Vagina (tissue), 2 donors: ENCODE measurements around the gene MTX1.

Experiments
- CTCF ChIP-seq, 3 experiments: fragments of 450-650 bp in 2 of 3; fragments of 200-600 bp in 1 of 3; sonication (generic) in 1 of 3; IDR thresholded peaks; one replicate each; pipeline ENCODE4 v1.5.1; 2017 to 2019; ENCODE audit warnings: antibody characterized with exemption in 3 of 3, mild to moderate bottlenecking in 2 of 3, moderate library complexity in 2 of 3
- POLR2AphosphoS5 ChIP-seq, 2 donors: sonication (generic); formaldehyde crosslinking; IDR thresholded peaks; one replicate each; pipeline ENCODE4 v1.9.0; 2017; ENCODE audit warnings: antibody characterized with exemption in 2 of 2, mild to moderate bottlenecking in 2 of 2, low read depth in 1 of 2; ENCODE audit not compliant: insufficient read depth in 1 of 2

DNA sequence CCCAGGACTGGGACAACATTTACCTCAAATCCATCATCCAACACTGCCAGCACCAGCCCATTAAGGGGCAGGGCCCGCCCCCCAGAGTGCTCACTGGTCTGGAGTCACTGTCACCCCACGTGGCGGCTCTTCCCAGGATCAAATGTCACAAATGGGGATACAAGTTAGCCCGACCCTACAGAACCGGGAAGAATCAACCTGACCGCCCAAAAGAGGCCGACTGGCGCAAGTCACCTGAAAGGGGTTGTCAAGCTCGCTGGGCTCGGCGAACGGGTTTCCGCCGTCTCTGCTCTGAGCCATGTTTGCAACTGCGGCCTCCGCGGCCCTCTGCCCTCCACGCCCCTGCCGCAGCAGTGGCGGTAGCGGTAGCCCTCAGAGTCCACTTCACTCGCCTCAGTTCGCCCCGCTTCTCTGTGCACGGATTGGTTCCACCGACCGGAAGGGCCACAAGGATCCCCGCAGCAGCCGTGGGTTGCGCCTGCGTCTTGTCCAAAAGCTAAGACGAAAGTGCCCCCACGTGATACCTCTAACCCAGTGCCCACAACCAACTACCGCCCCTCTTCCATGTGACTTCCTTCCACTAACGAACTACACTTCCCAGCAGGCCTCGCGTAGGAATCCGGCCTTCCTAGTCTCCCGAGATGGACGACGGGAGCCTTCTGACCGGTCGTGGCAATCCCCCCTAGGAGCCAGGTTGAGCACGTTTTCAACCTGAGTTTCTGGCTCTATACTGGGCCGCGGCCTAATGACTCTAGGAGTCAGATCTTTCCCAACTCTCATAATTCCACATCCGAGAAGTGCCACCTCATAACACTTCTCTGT is 53.6 kb downstream of the MTX1 start, which contains the start of gene SCAMP3:
- TF ChIP-seq CTCF (IDR thresholded peaks at IDR 0.05): no peak
- TF ChIP-seq POLR2AphosphoS5 (IDR thresholded peaks at IDR 0.05; ENCODE audit: insufficient read depth in 1 of 2, low read depth in 1 of 2): peak; percentile 92 to 99
